Left cardiac atrium (tissue), 4 donors: ENCODE data around the gene NFIL3. TPM values are rescaled to one million over a fixed set of nuclear protein-coding genes. Genes with fewer than 3 reads are reported as not detected.
"Not testable (repeated sequence)": the region's sequence is repeated elsewhere in the genome, so short reads cannot be mapped to it uniquely, and the experiment has no call there.

Source experiments
- ATAC-seq, 2 donors: fragments of 200-7000 bp; cut with Tn5 transposase; one replicate each; pipeline ENCODE4 v1.9.1; 2020; ENCODE audit warnings: mild to moderate bottlenecking in 2 of 2, moderate library complexity in 2 of 2
- DNase-seq: peaks from one replicate; pipeline ENCODE4 v3.0.0-alpha.2; 2020
- intact Hi-C, 2 donors: fragments of 100-400 bp; cut with DNase I; formaldehyde crosslinking; loops; one replicate each; pipeline versions ENCODE4 v1.14.1 to v1.15.1; 2022 to 2023
- long read RNA-seq: library from polyadenylated mRNA; unstranded; transcript quantifications from one replicate; pipeline ENCODE4 v2.0.0, GENCODE V29; 2021
- total RNA-seq, 2 donors: library from RNA; stranded (reverse); fragmentation: NEBNext Ultra II Directional; extraction: Animal tissue kit (Norgen Biotek cat#: 25700); gene quantifications; one replicate each; pipeline ENCODE4 v1.2.1, GENCODE V29; 2021
- donor health status: DM: no; HTN: yes; CAD: no.
- donor health status: DM: no; HTN: yes; CAD: no; lungs with severe emphysema.
- donor health status: DM: yes; HTN: yes; CAD: no.
- donor health status: Dilated cardiomyopathy.

NFIL3 gene
- total RNA-seq = 10 to 100 TPM; 17.4 to 45.5 TPM
- long read RNA-seq, partial matches to known transcripts = 0 of 11 reads
- long read RNA-seq, other reads (novel, unspliced or antisense) = 7 of 11 reads

GRCh38 chr9:91423785-91424402 lies at the start of gene NFIL3:
NFIL3 (minus strand) TSS chr9:91423832; CDS start chr9:91410734, 13,098 bp downstream.
- intact Hi-C loops = loop anchor here in 1 of 2 donors (5.0 kb wide), 2 partner anchors 62 to 227 kb away; partner anchors contain the start of gene AUH
- ATAC-seq (peak; percentile 87 to 89), DNase-seq (peak; percentile 88)

GRCh38 chr9:91471524-91471923 lies 47.9 kb upstream of the NFIL3 start:
- DNase-seq, intact Hi-C loops, ATAC-seq: not testable (repeated sequence)

- intact Hi-C loops = no loop called here
- ATAC-seq (no peak), DNase-seq (no peak)
Measured at GRCh38 chr9:91465420-91465819, 41.8 kb upstream of the NFIL3 start.

- no peak for DNase-seq
- ATAC-seq = no peak
- intact Hi-C loops = no loop called here
Measured at GRCh38 chr9:91458906-91459305, 35.3 kb upstream of the NFIL3 start.

- DNase-seq (no peak), ATAC-seq (no peak)
- intact Hi-C loops = no loop called here
Measured at GRCh38 chr9:91452844-91453243, 29.2 kb upstream of the NFIL3 start.

- ATAC-seq = no peak
- intact Hi-C loops = no loop called here
- DNase-seq = no peak
Measured at GRCh38 chr9:91451431-91452270, 28.0 kb upstream of the NFIL3 start.

GRCh38 chr9:91445135-91445534 lies 21.5 kb upstream of the NFIL3 start:
- no peak for DNase-seq
- ATAC-seq = no peak
- intact Hi-C loops = no loop called here

- no peak for DNase-seq
- intact Hi-C loops = no loop called here
- no peak for ATAC-seq
Measured at GRCh38 chr9:91443994-91444392, 20.4 kb upstream of the NFIL3 start.

- intact Hi-C loops = no loop called here
- no peak for ATAC-seq
- DNase-seq = no peak
Measured at GRCh38 chr9:91443321-91443993, 19.8 kb upstream of the NFIL3 start.

- DNase-seq (no peak), ATAC-seq (no peak)
- intact Hi-C loops = no loop called here
Measured at GRCh38 chr9:91436841-91437240, 13.2 kb upstream of the NFIL3 start.

GRCh38 chr9:91433180-91433579 lies 9.5 kb upstream of the NFIL3 start:
- DNase-seq (no peak), ATAC-seq (peak; percentile 55 to 87)
- intact Hi-C loops = loop anchor here in 1 of 2 donors (5.0 kb wide), 1 partner anchor 516 kb away; no protein-coding TSS in a partner anchor

GRCh38 chr9:91431485-91431884 lies 7.9 kb upstream of the NFIL3 start:
- intact Hi-C loops = loop anchor here in 1 of 2 donors (5.0 kb wide), 1 partner anchor 514 kb away; no protein-coding TSS in a partner anchor
- no peak for DNase-seq
- no peak for ATAC-seq

- ATAC-seq (no peak), DNase-seq (no peak)
- intact Hi-C loops = loop anchor here (5.0 kb wide), 4 partner anchors 337 to 512 kb away; no protein-coding TSS in a partner anchor
Measured at GRCh38 chr9:91429501-91429900, 5.9 kb upstream of the NFIL3 start.

GRCh38 chr9:91428927-91429351 lies 5.3 kb upstream of the NFIL3 start:
- DNase-seq = peak; percentile 51
- intact Hi-C loops = loop anchor here (5.0 kb wide), 4 partner anchors 337 to 512 kb away; no protein-coding TSS in a partner anchor
- peak in 1 of 2 donors; percentile 4 for ATAC-seq

GRCh38 chr9:91428436-91428835 lies 4.8 kb upstream of the NFIL3 start:
- DNase-seq = no peak
- intact Hi-C loops = loop anchor here (5.0 kb wide), 4 partner anchors 336 to 511 kb away; no protein-coding TSS in a partner anchor
- no peak for ATAC-seq

- DNase-seq (no peak), ATAC-seq (no peak)
- intact Hi-C loops = loop anchor here (5.0 kb wide), 4 partner anchors 336 to 511 kb away; no protein-coding TSS in a partner anchor
Measured at GRCh38 chr9:91427873-91428272, 4.2 kb upstream of the NFIL3 start.

- no peak for ATAC-seq
- DNase-seq = no peak
- intact Hi-C loops = loop anchor here (5.0 kb wide), 4 partner anchors 334 to 509 kb away; no protein-coding TSS in a partner anchor
Measured at GRCh38 chr9:91426123-91426745, 2.6 kb upstream of the NFIL3 start.

- ATAC-seq (no peak), DNase-seq (no peak)
- intact Hi-C loops = loop anchor here (5.0 kb wide), 4 partner anchors 333 to 508 kb away; no protein-coding TSS in a partner anchor
Measured at GRCh38 chr9:91425271-91425670, 1.6 kb upstream of the NFIL3 start.
